Measurements from ENCODE around the gene TGM6.

Gene TGM6

GRCh38 chr20:2382833-2383232, 2.1 kb downstream of the TGM6 start:
- no peak for TF ChIP-seq EZH2phosphoT487 (IDR thresholded peaks at IDR 0.05; ENCODE audit: low read depth)
- no peak for TF ChIP-seq CTCF (IDR thresholded peaks at IDR 0.05; ENCODE audit: low read depth, low read length)
- Histone ChIP-seq H3K4me2 (ENCODE audit: low read length) (no peak overlapping the region), H2AFZ (ENCODE audit: low read depth, low read length) (no peak overlapping the region), H3K9ac (ENCODE audit: low read length) (no peak overlapping the region), H3K27me3 (ENCODE audit: low read depth, low read length) (no peaks in the 10 kb centered on the region), H3K9me3 (ENCODE audit: insufficient read depth, low read length) (no peaks in the 10 kb centered on the region), H3K79me2 (ENCODE audit: low read length) (no peaks in the 10 kb centered on the region), H3K36me3 (replicated peaks; ENCODE audit: low read depth, low read length) (no peaks in the 10 kb centered on the region), H3K4me1 (ENCODE audit: low read length) (peaks cover 16% of the 10 kb centered on the region), H4K20me1 (ENCODE audit: insufficient read depth, low read length) (no peaks in the 10 kb centered on the region), H3K4me3 (ENCODE audit: low read length) (no peak overlapping the region), H3K27ac (ENCODE audit: low read length) (no peak overlapping the region)

GRCh38 chr20:2385026-2385425, 4.3 kb downstream of the TGM6 start:
- no peaks in the 10 kb centered on the region for H3K36me3 ChIP-seq (replicated peaks; ENCODE audit: low read depth, low read length)
- H3K27me3 ChIP-seq (ENCODE audit: low read depth, low read length): no peaks in the 10 kb centered on the region
- TF ChIP-seq EZH2phosphoT487 (IDR thresholded peaks at IDR 0.05; ENCODE audit: low read depth): no peak
- TF ChIP-seq CTCF (IDR thresholded peaks at IDR 0.05; ENCODE audit: low read depth, low read length): no peak
- H3K4me1 ChIP-seq (ENCODE audit: low read length): peaks cover 8% of the 10 kb centered on the region
- no peak overlapping the region for H2AFZ ChIP-seq (ENCODE audit: low read depth, low read length)
- no peak overlapping the region for H3K4me3 ChIP-seq (ENCODE audit: low read length)
- no peak overlapping the region for H3K4me2 ChIP-seq (ENCODE audit: low read length)
- H3K9ac ChIP-seq (ENCODE audit: low read length): no peak overlapping the region
- no peak overlapping the region for H3K27ac ChIP-seq (ENCODE audit: low read length)
- H4K20me1 ChIP-seq (ENCODE audit: insufficient read depth, low read length): no peaks in the 10 kb centered on the region
- no peaks in the 10 kb centered on the region for H3K79me2 ChIP-seq (ENCODE audit: low read length)
- H3K9me3 ChIP-seq (ENCODE audit: insufficient read depth, low read length): no peaks in the 10 kb centered on the region

GRCh38 chr20:2385496-2385895, 4.8 kb downstream of the TGM6 start:
- Histone ChIP-seq H3K36me3 (replicated peaks; ENCODE audit: low read depth, low read length) (no peaks in the 10 kb centered on the region), H3K4me1 (ENCODE audit: low read length) (peaks cover 12% of the 10 kb centered on the region), H3K27ac (ENCODE audit: low read length) (no peak overlapping the region), H3K79me2 (ENCODE audit: low read length) (no peaks in the 10 kb centered on the region), H3K9ac (ENCODE audit: low read length) (no peak overlapping the region), H4K20me1 (ENCODE audit: insufficient read depth, low read length) (no peaks in the 10 kb centered on the region), H2AFZ (ENCODE audit: low read depth, low read length) (no peak overlapping the region), H3K9me3 (ENCODE audit: insufficient read depth, low read length) (no peaks in the 10 kb centered on the region), H3K27me3 (ENCODE audit: low read depth, low read length) (no peaks in the 10 kb centered on the region), H3K4me3 (ENCODE audit: low read length) (no peak overlapping the region), H3K4me2 (ENCODE audit: low read length) (no peak overlapping the region)
- no peak for TF ChIP-seq CTCF (IDR thresholded peaks at IDR 0.05; ENCODE audit: low read depth, low read length)
- no peak for TF ChIP-seq EZH2phosphoT487 (IDR thresholded peaks at IDR 0.05; ENCODE audit: low read depth)

- TF ChIP-seq CTCF (IDR thresholded peaks at IDR 0.05; ENCODE audit: low read depth, low read length) (no peak), EZH2phosphoT487 (IDR thresholded peaks at IDR 0.05; ENCODE audit: low read depth) (no peak)
- Histone ChIP-seq H3K4me2 (ENCODE audit: low read length) (peak overlapping the region; percentile 62), H3K9me3 (ENCODE audit: insufficient read depth, low read length) (no peaks in the 10 kb centered on the region), H3K36me3 (replicated peaks; ENCODE audit: low read depth, low read length) (no peaks in the 10 kb centered on the region), H4K20me1 (ENCODE audit: insufficient read depth, low read length) (no peaks in the 10 kb centered on the region), H3K4me1 (ENCODE audit: low read length) (peaks cover 23% of the 10 kb centered on the region), H3K9ac (ENCODE audit: low read length) (peak overlapping the region; percentile 24; the same call in 1 of the 2 replicates), H2AFZ (ENCODE audit: low read depth, low read length) (peak overlapping the region; percentile 64), H3K79me2 (ENCODE audit: low read length) (no peaks in the 10 kb centered on the region), H3K4me3 (ENCODE audit: low read length) (peak overlapping the region; percentile 57), H3K27ac (ENCODE audit: low read length) (no peak overlapping the region), H3K27me3 (ENCODE audit: low read depth, low read length) (no peaks in the 10 kb centered on the region)
Measured at GRCh38 chr20:2386516-2387179, 5.9 kb downstream of the TGM6 start.

Data from OCI-LY3 (cell line).